Suppressor macrophage (primary cell): ENCODE data around the gene CATSPER3.
A peak's percentile ranks its signal among the peaks of the same experiment; 100 is the strongest.

Source experiments
- DNase-seq, 4 experiments: peaks; one replicate each; pipeline ENCODE4 v3.0.0-alpha.2; 2020 to 2022
- total RNA-seq, 17 experiments: gene quantifications; one replicate each; lab custom pipeline; 2026; ENCODE audit warnings: mixed read lengths in 6 of 17, inconsistent platforms in 3 of 17; lab: John Stamatoyannopoulos, UW

The CATSPER3 gene
- 0 to 0.99 (median 0.07) reads per million in 17 experiments for total RNA-seq

DNA sequence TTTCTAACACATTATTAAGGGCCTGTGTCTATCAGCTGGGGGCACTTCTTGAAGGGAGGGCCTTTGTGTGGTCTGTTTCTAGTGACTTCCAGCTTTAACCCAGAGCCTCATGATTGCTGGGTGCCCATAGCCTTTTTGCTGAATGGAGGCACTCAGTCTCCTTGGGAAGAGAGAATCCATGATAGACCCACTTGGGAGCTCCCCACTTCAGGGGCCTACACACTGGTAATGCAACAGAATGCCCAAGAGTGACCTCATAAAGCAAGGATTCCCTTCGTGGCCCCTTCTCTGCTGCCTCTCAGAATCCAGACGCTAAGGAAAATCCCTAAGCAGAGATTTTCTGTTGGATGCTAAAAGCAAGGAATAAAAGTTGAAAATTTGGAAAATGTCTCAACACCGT lies at the start of gene CATSPER3:
TSS of gene CATSPER3 (plus strand) at position 301 of the 400 bp plus-strand sequence. CDS start at position 386, 85 bp downstream.
- no peak for DNase-seq

DNA sequence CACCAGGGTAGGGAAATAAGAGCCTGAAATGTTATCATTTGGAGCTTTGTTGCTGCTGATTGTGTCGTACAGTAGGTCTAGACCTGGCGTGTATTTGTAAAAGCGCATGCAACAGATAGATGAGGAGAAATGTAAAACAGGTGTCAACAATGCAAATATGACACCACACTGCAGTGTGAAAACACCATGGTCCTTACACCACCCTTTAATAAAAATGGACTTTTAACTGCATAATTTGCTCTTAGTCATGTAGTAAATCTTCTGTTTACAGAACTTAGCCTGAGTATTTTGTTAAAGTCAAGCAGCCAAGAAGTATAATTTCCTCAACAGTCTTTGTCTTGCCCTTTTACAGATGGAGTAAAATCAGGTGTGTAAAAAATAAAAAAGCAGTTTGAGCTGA lies 48.8 kb upstream of the CATSPER3 start:
- no peak for DNase-seq

DNA sequence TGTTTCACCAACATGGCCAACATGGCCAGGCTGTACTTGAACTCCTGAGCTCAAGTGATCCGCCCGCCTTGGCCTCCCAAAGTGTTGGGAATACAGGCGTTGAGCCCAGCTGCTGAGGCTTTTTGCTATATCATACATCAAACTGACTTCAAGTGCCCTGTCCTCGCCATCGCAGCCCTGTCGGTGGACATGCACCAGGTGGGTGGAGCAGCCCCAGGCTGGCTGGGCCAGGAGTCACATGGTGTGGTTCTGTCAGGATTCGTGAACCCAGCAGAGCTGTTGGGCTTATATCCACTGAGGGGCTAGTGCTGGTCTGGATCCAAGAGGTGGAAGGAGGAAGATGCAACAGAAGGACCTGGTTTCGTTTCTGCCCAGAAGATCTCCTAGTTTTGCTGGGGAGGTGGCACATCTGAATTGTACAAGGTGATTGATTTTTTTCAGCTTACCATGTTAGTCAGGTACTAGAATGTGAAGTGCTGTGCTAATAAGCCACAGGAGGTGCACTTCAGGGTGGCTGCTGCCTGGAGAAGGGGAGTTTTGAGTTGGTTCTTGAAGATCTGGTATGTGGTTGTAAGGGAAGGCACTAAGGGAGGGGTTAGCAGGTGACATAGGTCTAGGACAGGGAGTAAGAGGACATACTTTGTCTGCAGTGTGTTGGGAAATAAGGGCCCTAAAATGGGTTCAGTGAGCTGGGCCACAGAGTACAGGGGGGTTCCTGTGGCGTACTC lies 46.7 kb upstream of the CATSPER3 start:
- no peak for DNase-seq

DNA sequence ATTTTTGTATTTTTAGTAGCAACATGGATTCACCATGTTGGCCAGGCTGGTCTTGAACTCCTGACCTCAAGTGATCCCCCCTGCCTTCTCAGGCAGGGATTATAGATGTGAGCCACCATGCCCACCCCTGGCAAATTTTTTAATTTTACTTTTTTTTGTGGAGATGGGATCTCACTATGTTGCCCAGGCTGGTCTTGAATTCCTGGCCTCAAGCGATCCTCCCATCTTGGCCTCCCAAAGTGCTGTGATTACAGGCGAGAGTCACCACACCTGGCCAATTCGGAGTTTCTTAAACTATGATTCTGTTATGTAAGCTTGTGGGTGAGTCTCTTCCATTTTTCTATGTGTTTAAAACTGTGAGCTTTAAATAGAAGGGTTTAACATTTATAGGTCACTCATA lies 35.2 kb upstream of the CATSPER3 start:
- DNase-seq, result no peak

DNA sequence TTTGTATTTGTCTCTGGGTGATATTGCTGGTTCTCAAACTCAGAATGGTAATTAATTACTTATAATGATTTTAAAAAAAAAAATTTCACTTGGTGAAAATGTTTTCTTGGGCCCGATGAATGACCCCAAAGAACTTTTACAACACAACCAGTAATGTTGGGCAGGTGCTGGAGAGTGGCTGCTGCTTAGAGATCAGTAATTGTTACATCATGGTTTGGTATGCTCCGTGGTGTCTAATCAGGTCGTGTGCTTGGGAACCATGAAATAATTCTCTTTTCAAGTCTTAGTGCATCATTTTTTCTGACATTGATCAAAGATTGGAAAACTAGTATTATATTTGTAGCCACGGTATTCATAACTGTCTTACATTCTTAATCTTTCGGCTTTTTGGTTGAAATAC lies 33.5 kb upstream of the CATSPER3 start:
- DNase-seq, result no peak

DNA sequence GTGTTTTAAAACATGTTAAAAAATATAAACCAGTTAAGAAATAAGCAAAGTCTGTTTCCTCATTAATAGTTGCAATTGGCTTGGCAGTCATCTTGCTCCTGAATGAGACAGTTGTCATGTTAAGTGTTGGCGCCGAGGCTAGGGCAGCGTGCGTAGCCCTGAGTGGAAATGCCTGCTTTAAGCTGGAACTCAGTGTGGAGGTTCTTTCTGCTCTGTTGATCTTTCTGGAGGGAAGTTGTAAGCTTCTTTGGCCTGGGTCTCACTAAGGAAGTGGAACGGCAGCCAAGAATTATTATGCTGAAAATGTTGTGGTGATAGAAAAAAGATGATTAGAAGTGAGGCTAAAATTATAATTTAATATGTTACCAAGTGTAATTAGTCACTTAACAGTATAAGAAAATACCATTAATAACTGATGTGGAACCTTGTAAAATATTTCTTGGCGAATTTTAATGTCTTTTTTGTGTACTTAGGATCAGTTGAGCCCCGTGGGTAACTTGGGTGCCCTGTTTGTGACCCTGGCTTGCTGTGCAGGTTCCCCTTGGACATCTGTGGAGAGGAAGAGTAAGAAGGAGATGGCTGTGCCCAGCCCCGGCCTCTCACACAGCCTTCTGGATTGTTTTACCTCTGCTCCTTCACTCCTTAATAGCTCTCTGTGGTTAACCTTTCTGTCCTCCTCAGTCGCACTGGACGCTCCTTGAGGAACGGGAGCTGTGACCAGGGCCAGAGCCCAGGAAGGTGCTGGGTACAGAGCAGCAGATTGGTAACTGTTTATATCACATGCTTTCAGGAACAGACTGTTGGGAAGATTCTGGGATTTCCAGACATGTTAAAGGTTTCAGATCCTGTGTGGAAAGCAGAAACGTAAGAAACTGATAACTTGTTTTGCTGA lies 31.8 kb upstream of the CATSPER3 start:
- no peak for DNase-seq

DNA sequence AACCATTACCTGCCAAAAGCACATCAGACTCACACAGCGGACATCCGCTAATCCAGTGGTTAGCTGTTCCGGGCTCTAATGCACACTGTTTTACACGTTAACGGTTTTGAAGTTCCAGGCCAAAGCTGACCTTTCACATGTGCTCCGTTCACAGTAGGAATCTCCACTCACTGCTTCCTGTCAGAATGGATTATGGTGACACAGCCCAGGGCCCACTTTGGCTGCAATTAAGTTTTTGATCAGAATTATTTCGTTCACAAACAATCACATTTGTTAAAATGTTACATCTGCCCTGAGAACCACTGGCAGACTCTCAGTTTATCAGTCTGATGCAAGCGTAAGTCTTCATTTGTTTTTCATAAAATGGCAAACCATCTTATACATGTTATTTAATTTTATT lies 30.2 kb upstream of the CATSPER3 start:
- no peak for DNase-seq

DNA sequence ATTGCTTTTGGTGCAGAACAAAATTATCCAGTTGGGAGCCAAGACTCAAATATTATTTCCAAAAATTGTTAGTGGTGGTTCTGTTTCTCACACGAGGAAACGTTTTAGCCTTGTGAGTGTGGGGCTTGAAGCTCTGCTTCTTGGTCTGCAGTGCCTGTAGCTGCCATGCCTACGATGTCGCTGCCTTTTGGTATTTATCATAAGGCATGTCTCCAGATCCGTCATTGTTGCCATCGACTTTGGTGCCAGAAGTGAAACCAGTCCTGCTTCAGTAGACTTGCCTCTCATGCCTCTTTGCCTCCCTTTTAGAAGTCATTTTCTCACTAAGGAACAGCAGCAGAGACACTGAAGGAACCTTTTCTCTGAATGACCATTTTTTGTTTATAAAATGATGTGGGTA lies 29.7 kb upstream of the CATSPER3 start:
- no peak for DNase-seq

DNA sequence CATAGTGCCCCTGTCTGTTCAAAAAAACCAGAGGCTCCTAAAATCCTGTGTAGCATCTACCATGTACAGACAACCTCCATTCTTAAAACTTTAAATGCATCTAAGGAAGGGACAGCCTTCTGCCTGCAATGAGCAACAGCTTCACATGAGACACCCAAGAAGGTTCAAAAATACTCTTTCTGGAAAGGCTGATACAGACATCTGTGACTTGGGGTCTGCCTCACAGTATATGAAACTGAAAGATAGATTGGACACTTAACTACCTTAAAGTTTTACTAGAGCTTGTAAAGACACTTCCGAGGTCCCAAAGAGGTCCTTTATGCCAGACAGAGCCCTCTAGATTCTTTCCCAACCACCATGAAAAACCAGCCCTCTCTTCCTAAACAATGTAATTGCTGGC lies 28.2 kb upstream of the CATSPER3 start:
- no peak for DNase-seq

DNA sequence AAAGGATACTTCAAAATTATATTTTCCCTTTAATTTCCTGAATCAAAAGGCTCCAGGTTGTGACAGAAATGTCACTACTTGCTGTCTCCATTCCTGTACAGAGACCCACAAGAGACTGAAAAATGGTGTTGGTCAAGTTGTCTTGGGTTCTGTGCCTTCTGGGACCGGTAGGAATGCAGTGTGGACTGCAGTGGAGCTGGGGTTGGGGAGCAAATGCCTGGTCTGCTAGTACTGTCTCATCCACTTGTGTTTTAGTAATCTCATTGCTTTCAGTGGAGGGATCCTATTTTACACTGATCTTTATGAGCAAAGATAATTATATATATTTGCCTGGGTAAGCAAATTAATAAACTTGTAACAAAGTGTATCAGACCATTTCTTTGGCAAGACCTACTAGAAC lies 24.2 kb upstream of the CATSPER3 start:
- DNase-seq, result no peak

DNA sequence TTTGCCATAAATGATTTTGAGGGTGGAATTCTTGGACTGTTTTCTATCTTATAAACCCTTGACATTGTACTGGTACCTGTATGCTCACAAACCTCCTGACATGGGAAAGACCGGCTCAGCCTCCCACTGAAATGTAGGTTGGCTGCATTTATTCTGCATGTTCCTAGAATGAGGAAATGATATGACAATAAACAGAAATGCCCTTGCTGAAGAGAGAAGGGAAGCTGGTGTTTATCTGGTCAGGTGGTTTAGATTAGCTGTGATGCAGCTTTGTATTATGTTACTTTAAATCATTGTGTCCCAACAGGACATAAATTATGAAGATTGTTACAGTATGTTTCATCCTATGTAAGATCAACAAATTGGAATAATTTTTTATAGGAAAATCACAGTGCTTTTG lies 23.1 kb upstream of the CATSPER3 start:
- peak in 3 of 4 experiments; percentile 7 to 19 (median 17) for DNase-seq

DNA sequence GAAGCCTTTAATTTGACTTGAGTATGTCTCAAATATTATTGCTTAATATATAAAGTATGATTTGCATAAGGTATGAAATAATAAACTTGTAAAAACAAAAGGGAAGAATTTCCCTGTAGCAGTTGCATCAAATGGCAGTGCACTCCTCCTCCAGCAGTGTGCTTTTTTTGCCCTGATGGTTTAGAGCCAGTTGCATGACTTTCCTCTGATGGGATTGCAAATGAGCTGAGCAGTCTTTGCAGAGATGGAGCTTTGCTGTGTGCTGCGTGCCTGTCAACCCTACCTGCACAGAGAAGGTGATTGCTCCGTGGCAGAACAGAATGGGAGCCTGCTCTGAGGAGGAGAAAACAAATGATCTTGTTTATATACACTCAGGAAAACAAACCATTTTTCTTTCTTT lies 22.7 kb upstream of the CATSPER3 start:
- no peak for DNase-seq

DNA sequence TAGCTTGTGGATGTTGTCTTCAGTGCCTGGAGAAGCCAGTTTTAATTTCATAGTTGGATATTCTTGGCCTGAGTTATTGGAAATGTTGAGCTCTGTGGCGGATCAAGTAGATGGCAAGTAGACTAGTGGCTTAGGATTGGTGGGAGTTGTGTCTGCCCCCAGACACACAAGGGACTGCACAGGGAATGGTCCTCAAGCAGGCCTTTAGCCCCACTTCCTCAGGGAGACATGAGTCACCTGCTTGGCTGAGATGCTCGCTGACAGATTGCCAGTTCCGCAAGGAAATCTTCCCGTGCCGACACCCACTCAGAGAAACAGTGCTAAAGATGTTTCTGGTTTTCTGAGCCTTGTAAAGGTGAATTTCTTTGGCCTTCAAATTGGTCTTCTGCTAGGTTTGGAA lies 18.8 kb upstream of the CATSPER3 start:
- DNase-seq, result peak in 3 of 4 experiments; percentile 2 to 8 (median 5)

DNA sequence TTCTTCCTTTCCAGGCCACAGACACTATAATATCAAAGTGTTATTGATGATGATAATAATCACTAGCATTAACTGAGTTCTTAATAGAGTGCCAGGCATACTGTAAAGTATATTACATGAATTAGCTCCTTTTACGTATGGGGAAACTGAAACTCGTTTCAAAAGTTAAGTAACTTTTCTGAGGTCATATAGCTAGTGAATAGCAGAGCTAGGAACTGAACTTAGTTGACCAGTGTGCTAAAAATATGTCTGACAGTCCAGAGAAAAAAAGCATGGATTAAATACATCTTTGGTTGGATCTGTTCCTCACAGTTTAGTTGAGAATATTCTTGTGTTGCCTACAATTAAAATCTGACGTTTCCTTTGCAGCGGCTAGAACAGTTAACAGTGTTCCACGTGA lies 18.4 kb upstream of the CATSPER3 start:
- DNase-seq, result peak in 2 of 4 experiments; percentile 3 to 5

DNA sequence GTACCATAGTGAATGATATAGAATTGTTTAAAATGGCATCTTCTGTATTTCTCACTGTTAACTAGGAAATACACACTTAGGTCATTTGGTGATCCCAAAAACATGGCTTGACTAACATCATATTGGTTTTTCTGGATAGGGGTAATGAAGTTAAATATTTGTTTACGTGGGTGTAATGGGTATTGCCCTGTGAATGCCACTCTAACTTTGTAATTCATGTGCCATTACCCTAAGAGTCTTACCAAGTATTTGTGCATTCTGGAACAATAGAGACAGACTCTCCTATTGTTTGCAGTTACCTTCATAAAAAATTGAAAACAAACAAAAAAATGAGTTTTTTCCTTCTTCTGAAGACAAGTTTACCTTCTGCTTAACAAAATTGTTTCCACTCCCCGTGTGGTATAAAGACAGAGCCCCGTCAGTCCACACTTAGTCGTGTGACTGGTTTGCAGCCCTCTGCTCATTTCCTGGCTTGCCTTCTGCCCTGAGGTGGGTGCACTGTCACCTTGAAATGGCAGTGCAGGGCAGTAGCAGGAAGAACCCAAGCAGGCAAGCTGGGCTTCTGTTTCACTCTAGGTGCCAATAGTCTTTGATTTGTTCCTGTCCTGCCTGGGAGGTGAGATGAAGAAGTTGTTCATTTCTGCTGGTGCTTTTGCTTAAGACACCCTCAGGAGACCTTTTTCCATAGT lies 9.6 kb upstream of the CATSPER3 start:
- DNase-seq, result no peak

DNA sequence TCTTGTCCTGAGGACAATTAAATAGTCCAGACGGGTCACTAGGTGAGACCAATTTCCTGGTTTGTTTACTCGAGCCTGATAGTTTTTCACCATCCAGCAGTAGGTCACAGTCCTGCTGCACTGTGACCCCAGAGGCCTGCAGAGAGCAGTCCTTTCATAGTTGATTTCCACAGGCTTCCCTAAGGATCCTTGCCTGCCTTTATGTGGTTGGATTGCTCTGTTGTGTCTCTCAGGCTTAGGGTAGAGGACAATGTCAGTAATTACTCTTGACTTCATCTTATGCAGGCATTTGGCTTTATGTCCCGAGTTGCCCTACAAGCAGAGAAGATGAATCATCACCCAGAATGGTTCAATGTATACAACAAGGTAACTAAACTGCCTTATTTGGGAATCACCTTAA lies 9.0 kb upstream of the CATSPER3 start:
- no peak for DNase-seq

DNA sequence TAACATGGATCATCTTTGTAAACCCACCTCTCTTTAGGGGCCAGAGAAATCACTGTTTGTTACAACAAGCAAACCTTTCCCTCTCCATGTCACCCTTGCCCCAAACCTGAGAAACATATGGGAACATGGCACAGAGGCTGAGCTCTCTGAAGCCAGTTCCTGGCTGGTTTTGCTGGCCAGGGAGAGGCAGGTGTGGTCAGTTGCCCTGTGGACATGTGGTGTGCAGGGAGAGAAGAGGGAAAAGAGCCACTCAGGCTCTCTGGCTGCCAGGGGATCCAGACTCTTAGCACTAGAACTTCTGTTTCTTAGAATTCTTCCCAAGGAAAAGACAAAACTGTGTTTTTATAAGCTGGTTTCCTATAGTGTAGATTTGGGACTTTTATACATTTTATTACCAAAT lies 4.6 kb upstream of the CATSPER3 start:
- no peak for DNase-seq

DNA sequence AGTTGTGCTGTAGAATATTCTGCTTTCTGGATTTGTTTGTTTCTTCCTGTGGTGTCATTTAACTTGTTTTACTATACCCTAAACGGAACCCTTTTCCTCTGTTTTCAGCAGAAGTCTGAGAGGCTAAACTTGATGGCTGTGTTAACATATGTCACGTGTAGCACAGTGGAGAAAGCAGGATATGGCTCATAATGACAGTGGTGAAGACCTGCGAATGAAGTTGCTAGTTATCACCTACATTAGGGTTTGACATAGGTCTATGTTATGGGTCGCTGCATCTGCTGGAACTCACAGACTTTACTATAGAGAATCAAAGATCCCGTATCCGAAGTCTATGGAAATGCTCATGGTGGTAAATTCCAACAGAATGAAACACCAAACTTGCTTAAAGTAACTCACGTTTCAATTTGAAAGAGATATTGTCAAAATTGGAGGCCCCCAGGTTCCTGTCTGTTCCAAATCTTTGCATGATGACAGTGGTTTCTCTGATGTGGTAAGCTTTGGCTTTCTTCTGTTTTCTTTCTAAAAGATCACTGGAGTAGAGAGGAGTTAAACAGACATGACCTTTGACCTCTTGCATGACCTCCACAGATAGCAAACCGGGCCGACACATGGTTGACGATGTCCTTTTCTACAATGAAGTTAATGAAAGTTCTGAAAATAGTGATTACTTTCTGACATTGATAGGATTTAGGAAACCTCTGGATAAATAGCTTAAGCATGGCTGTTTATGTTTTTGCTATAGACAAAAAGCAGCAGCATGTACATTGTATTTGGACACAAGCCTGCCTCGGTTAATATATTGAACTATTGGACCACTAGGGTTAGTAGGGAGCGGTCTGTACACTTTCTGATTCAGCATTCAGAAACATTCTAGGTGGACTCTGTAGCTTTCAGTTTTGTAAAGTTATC lies 3.1 kb upstream of the CATSPER3 start:
- no peak for DNase-seq

DNA sequence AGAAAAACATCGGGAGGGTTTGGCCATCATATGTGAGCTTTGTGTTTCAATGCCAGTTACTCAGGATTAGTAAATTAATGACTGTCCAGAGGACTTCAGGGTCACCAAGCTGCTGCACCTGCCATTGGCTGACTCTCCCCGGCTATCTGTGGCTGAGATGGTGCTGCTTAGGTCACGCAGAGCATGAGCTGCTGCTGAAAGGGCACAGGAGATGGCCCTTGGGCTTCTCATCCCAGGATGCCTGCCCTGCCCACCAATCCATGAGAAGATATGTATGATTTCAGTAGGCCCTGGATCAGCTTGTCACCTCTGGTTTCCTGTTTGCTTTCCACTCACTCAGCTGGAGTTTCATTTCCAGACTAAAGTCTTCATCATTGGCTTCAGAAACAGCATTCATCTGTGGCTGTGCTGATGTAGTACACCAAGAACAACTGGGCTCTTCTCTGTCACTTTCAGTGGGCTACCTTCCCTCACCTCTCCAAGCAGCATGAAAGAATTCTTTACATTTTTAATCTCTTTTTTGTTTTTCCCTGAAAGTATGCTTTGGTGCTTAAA lies 2.4 kb upstream of the CATSPER3 start:
- DNase-seq, result no peak

DNA sequence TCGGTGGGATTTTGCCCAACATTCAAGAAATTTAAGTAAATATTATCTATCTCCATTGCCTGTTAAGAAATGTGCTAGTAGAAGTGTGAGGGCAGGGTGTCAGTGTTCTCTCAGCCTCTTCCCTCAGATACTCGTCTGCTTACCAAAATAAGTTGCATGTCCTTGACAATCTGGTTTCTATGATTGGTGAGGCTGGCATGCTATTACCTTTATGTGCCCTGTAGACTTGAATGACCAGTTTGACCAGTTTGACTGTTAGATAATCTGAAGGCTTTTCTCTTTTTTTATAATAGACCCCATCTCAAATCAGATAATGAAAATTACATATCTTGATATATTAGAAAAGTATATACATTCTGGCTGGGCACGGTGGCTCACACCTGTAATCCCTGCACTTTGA lies 348 bp downstream of the CATSPER3 start:
- no peak for DNase-seq

DNA sequence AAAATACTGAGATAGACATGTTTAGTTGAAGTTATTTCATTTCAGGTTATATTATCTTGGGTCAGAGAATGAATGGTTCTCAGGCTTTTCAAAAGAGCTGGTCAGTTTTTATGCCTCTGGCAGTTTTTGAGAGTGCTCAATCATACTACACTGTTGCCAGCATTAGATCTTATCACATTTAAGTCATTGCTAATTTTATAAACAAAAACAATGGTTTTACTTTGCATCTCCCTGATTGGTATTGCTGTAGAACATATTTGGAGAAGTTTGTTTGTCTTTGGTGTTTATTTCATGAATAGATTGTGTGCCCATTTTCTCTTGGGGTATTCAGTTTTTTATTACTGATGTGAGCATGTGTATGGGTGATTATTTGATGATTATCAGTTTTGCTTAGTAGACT lies 1.5 kb downstream of the CATSPER3 start:
- DNase-seq, result no peak
